Activated CD4-positive, alpha-beta T cell treated with anti-CD3 and anti-CD28 coated beads, Interleukin-2, amount 50 U/mL, for 48 hours (primary cell): ENCODE data around the gene TRIM63.

ENCODE experiments used
- DNase-seq, 2 experiments: peaks; one replicate each; pipeline ENCODE4 v3.0.0-alpha.2; 2020

Gene TRIM63

GRCh38 chr1:26031611-26032220 lies 35.7 kb downstream of the TRIM63 start:
- no peak for DNase-seq

- DNase-seq: no peak
Measured at GRCh38 chr1:26031196-26031595, 36.2 kb downstream of the TRIM63 start.

GRCh38 chr1:26029864-26030481 lies 37.5 kb downstream of the TRIM63 start:
- no peak for DNase-seq

GRCh38 chr1:26029054-26029863 lies 38.2 kb downstream of the TRIM63 start:
- no peak for DNase-seq

- DNase-seq: no peak
Measured at GRCh38 chr1:26028490-26028980, 38.9 kb downstream of the TRIM63 start.

GRCh38 chr1:26027716-26028489 lies 39.5 kb downstream of the TRIM63 start:
- no peak for DNase-seq

GRCh38 chr1:26025517-26025916 lies 41.9 kb downstream of the TRIM63 start:
- DNase-seq: no peak

GRCh38 chr1:26025060-26025459 lies 42.4 kb downstream of the TRIM63 start:
- DNase-seq: no peak

GRCh38 chr1:26023826-26024225 lies 43.6 kb downstream of the TRIM63 start:
- no peak for DNase-seq

GRCh38 chr1:26023009-26023408 lies 44.4 kb downstream of the TRIM63 start:
- no peak for DNase-seq

- DNase-seq: no peak
Measured at GRCh38 chr1:26022404-26022779, 45.0 kb downstream of the TRIM63 start.

- no peak for DNase-seq
Measured at GRCh38 chr1:26021647-26022403, 45.6 kb downstream of the TRIM63 start, which contains the start of gene EXTL1. TSS of gene EXTL1 (plus strand) at chr1:26021775. CDS start at chr1:26022647, 872 bp downstream.

- DNase-seq: no peak
Measured at GRCh38 chr1:26020941-26021646, 46.3 kb downstream of the TRIM63 start.

- DNase-seq: no peak
Measured at GRCh38 chr1:26020330-26020768, 47.1 kb downstream of the TRIM63 start.

GRCh38 chr1:26019641-26020315 lies 47.7 kb downstream of the TRIM63 start:
- DNase-seq: no peak

GRCh38 chr1:26017606-26018005 lies 49.8 kb downstream of the TRIM63 start:
- DNase-seq: no peak

GRCh38 chr1:26016953-26017545 lies 50.4 kb downstream of the TRIM63 start:
- DNase-seq: no peak

- no peak for DNase-seq
Measured at GRCh38 chr1:26016258-26016952, 51.0 kb downstream of the TRIM63 start.

GRCh38 chr1:26015358-26015757 lies 52.1 kb downstream of the TRIM63 start:
- no peak for DNase-seq

- DNase-seq: no peak
Measured at GRCh38 chr1:26014179-26014578, 53.3 kb downstream of the TRIM63 start.
